Breast epithelium (tissue), 4 donors: Measurements from ENCODE around the gene TAF6L. TPM values are rescaled to one million over a fixed set of nuclear protein-coding genes. Genes with fewer than 3 reads are reported as not detected.

Experiments
- DNase-seq, 2 donors: peaks; one replicate each; pipeline ENCODE4 v3.0.0-alpha.2; 2019; ENCODE audit warnings: low spot score in 2 of 2
- H3K27ac ChIP-seq, 2 donors: fragments of 200-600 bp; sonication (generic) in 1 of 2; one replicate each; pipeline ENCODE4 v1.5.1; 2016 to 2019; ENCODE audit warnings: mild to moderate bottlenecking in 1 of 2
- H3K27me3 ChIP-seq, 2 donors: fragments of 200-600 bp; sonication (generic) in 1 of 2; one replicate each; pipeline versions ENCODE4 v1.5.1 to v1.6.0; 2017 to 2019; ENCODE audit warnings: control low read depth in 1 of 2, mild to moderate bottlenecking in 1 of 2
- H3K36me3 ChIP-seq: fragments of 200-600 bp; one replicate; pipeline ENCODE4 v1.5.1; 2019
- H3K4me1 ChIP-seq, 2 donors: fragments of 200-600 bp; sonication (generic); one replicate each; pipeline ENCODE4 v1.5.1; 2016 to 2019; ENCODE audit warnings: control low read depth in 1 of 2
- H3K4me3 ChIP-seq, 3 donors: fragments of 200-600 bp; sonication (generic); 1 replicate in 2 of 3; 2 replicates in 1 of 3; pipeline ENCODE4 v1.5.1; 2016 to 2019; ENCODE audit warnings: mild to moderate bottlenecking in 3 of 3, moderate library complexity in 2 of 3
- H3K9me3 ChIP-seq, 2 donors: fragments of 200-600 bp; sonication (generic) in 1 of 2; one replicate each; pipeline ENCODE4 v1.5.1; 2016 to 2019; ENCODE audit warnings: control low read depth in 1 of 2
- CTCF ChIP-seq, 3 donors: fragments of 450-650 bp; IDR thresholded peaks; one replicate each; pipeline ENCODE4 v1.5.1; 2016 to 2017; ENCODE audit warnings: antibody characterized with exemption in 3 of 3, mild to moderate bottlenecking in 3 of 3, moderate library complexity in 3 of 3
- POLR2A ChIP-seq: fragments of 450-650 bp; IDR thresholded peaks from one replicate; pipeline ENCODE4 v1.6.1; 2016; ENCODE audit warnings: antibody characterized with exemption, mild to moderate bottlenecking, moderate library complexity
- POLR2AphosphoS5 ChIP-seq, 3 donors: sonication (generic); formaldehyde crosslinking; IDR thresholded peaks; one replicate each; pipeline ENCODE4 v1.6.1; 2017; ENCODE audit warnings: antibody characterized with exemption in 3 of 3
- intact Hi-C: fragments of 100-400 bp; cut with DNase I; formaldehyde crosslinking; loops from one replicate; pipeline ENCODE4 v1.15.1; 2023; ENCODE audit warnings: low total_unique reads
- total RNA-seq, 3 donors: library from RNA; depleted of rRNA; stranded (reverse); fragments of >200 nt; gene quantifications; one replicate each; pipeline ENCODE4 v1.1.0, GENCODE V29; 2016

TAF6L gene
- total RNA-seq, 3 donors from 2014 or later = 14.1 to 20.8 (median 20.5) TPM

- Histone ChIP-seq H3K36me3 (peaks cover 5% of the 10 kb centered on the region), H3K9me3 (no peaks in the 10 kb centered on the region), H3K4me1 (peaks cover 3 to 18% of the 10 kb centered on the region in 2 donors), H3K4me3 (peak overlapping the region; percentile 86 to 98 (median 92)), H3K27me3 (no peaks in the 10 kb centered on the region), H3K27ac (peak overlapping the region; percentile 93 to 97)
- DNase-seq = no peak
- intact Hi-C loops = no loop called here
- no peak for TF ChIP-seq POLR2AphosphoS5 (IDR thresholded peaks at IDR 0.05)
- TF ChIP-seq CTCF (IDR thresholded peaks at IDR 0.05) = no peak
- no peak for TF ChIP-seq POLR2A
Observed at GRCh38 chr11:62726156-62726914, 44.9 kb upstream of the TAF6L start.

- intact Hi-C loops = no loop called here
- peaks cover 3 to 18% of the 10 kb centered on the region in 2 donors for H3K4me1 ChIP-seq
- H3K4me3 ChIP-seq = peak overlapping the region; percentile 86 to 98 (median 92)
- DNase-seq = no peak
- peaks cover under 1% of the 10 kb centered on the region for H3K36me3 ChIP-seq
- TF ChIP-seq POLR2A (no peak), CTCF (IDR thresholded peaks at IDR 0.05) (no peak), POLR2AphosphoS5 (IDR thresholded peaks at IDR 0.05) (no peak)
- H3K27me3 ChIP-seq = no peaks in the 10 kb centered on the region
- H3K27ac ChIP-seq = peak overlapping the region; percentile 93 to 97
- no peaks in the 10 kb centered on the region for H3K9me3 ChIP-seq
Observed at GRCh38 chr11:62726915-62727164, 44.4 kb upstream of the TAF6L start.

GRCh38 chr11:62727165-62727871 lies 43.9 kb upstream of the TAF6L start, which contains the start of gene HNRNPUL2:
Gene HNRNPUL2 (minus strand): TSS chr11:62727457. CDS start chr11:62727156, 301 bp downstream.
- H3K27ac ChIP-seq = peak within 1 kb of the TSS; percentile 93 to 97
- no peaks in the 10 kb centered on the region for H3K36me3 ChIP-seq
- H3K4me1 ChIP-seq = peaks cover 3 to 18% of the 10 kb centered on the region in 2 donors
- no peaks in the 10 kb centered on the region for H3K27me3 ChIP-seq
- DNase-seq = peak; percentile 96
- intact Hi-C loops = no loop called here
- H3K4me3 ChIP-seq = peak within 1 kb of the TSS; percentile 86 to 98 (median 92)
- H3K9me3 ChIP-seq = no peaks in the 10 kb centered on the region
- TF ChIP-seq POLR2AphosphoS5 (IDR thresholded peaks at IDR 0.05) (peak; percentile 92 to 97 (median 96)), POLR2A (peak; percentile 95), CTCF (IDR thresholded peaks at IDR 0.05) (no peak)

- H3K4me3 ChIP-seq = peak overlapping the region; percentile 86 to 98 (median 92)
- H3K27ac ChIP-seq = peak overlapping the region; percentile 93 to 97
- H3K9me3 ChIP-seq = no peaks in the 10 kb centered on the region
- DNase-seq = peak; percentile 74 to 90
- intact Hi-C loops = no loop called here
- H3K4me1 ChIP-seq = peaks cover 3 to 18% of the 10 kb centered on the region in 2 donors
- H3K27me3 ChIP-seq = no peaks in the 10 kb centered on the region
- TF ChIP-seq POLR2A = no peak
- TF ChIP-seq CTCF (IDR thresholded peaks at IDR 0.05) = no peak
- TF ChIP-seq POLR2AphosphoS5 (IDR thresholded peaks at IDR 0.05) = no peak
- no peaks in the 10 kb centered on the region for H3K36me3 ChIP-seq
Observed at GRCh38 chr11:62727872-62728170, 43.4 kb upstream of the TAF6L start.
